CD14-positive monocyte (primary cell): ENCODE results near the gene SNRNP200. TPM values are rescaled to one million over a fixed set of nuclear protein-coding genes. Genes with fewer than 3 reads are reported as not detected.

Source experiments
- DNase-seq, 3 donors: peaks; one replicate each; pipeline ENCODE4 v3.0.0-alpha.2; 2011 to 2022
- H2AFZ ChIP-seq: 2 replicates; pipeline ENCODE4 v1.6.0; 2012; ENCODE audit warnings: mild to moderate bottlenecking, low read depth, low read length, inconsistent platforms; ENCODE audit not compliant: insufficient read depth, poor library complexity, severe bottlenecking
- H3K27ac ChIP-seq, 2 donors: 1 replicate in 1 of 2; 2 replicates in 1 of 2; pipeline ENCODE4 v1.5.1; 2012 to 2013; ENCODE audit warnings: low read length in 2 of 2, control low read depth in 1 of 2, inconsistent platforms in 1 of 2, low read depth in 1 of 2, mild to moderate bottlenecking in 1 of 2
- H3K27me3 ChIP-seq, 2 donors: one replicate each; pipeline versions ENCODE4 v1.6.0 to v1.6.1; 2011 to 2013; ENCODE audit warnings: low read length in 2 of 2; ENCODE audit not compliant: control insufficient read depth in 2 of 2, insufficient read depth in 2 of 2
- H3K36me3 ChIP-seq, 2 donors: replicated peaks in 1 of 2; 1 replicate in 1 of 2; 2 replicates in 1 of 2; pipeline versions ENCODE4 v1.5.1 to v1.6.1; 2012 to 2013; ENCODE audit warnings: low read length in 2 of 2, control low read depth in 1 of 2, inconsistent platforms in 1 of 2, mild to moderate bottlenecking in 1 of 2; ENCODE audit not compliant: insufficient read depth in 2 of 2, control insufficient read depth in 1 of 2
- H3K4me1 ChIP-seq, 2 donors: 1 replicate in 1 of 2; 2 replicates in 1 of 2; pipeline versions ENCODE4 v1.5.1 to v1.6.1; 2012 to 2013; ENCODE audit warnings: low read length in 2 of 2, control low read depth in 1 of 2, inconsistent platforms in 1 of 2, mild to moderate bottlenecking in 1 of 2, moderate library complexity in 1 of 2; ENCODE audit not compliant: insufficient read depth in 2 of 2, control insufficient read depth in 1 of 2
- H3K4me2 ChIP-seq: replicated peaks from 2 replicates; pipeline ENCODE3; 2012; ENCODE audit warnings: low read length, moderate library complexity, mild to moderate bottlenecking; ENCODE audit not compliant: poor library complexity, severe bottlenecking; ENCODE audit errors: extremely low read depth
- H3K4me3 ChIP-seq, 3 experiments: fragments of 200-600 bp in 1 of 3; sonication (generic) in 1 of 3; replicated peaks in 1 of 3; 1 replicate in 2 of 3; 2 replicates in 1 of 3; pipeline ENCODE4 v1.5.1; 2011 to 2013; ENCODE audit warnings: low read length in 3 of 3, mild to moderate bottlenecking in 3 of 3, control low read depth in 2 of 3, low read depth in 2 of 3, inconsistent platforms in 1 of 3, moderate library complexity in 1 of 3
- H3K79me2 ChIP-seq: 2 replicates; pipeline ENCODE4 v1.6.0; 2012; ENCODE audit warnings: mild to moderate bottlenecking, control low read depth, inconsistent platforms, low read length, moderate library complexity; ENCODE audit not compliant: insufficient read depth
- H3K9ac ChIP-seq: 2 replicates; pipeline ENCODE4 v1.6.0; 2017; ENCODE audit warnings: low read length, mild to moderate bottlenecking; ENCODE audit not compliant: insufficient read depth, poor library complexity, severe bottlenecking
- H3K9me3 ChIP-seq, 2 donors: replicated peaks in 1 of 2; 1 replicate in 1 of 2; 2 replicates in 1 of 2; pipeline versions ENCODE4 v1.5.1 to v1.6.1; 2012 to 2013; ENCODE audit warnings: low read length in 2 of 2, control low read depth in 1 of 2; ENCODE audit not compliant: control insufficient read depth in 1 of 2, insufficient read depth in 1 of 2
- H4K20me1 ChIP-seq: 2 replicates; pipeline ENCODE4 v1.6.0; 2012; ENCODE audit warnings: mild to moderate bottlenecking, low read length, control low read depth, moderate library complexity; ENCODE audit not compliant: insufficient read depth
- H3K27ac Mint-ChIP-seq, 7 donors: one replicate each; pipeline ENCODE4 v1.8.0; 2020; ENCODE audit warnings: mild to moderate bottlenecking in 7 of 7, mixed read lengths in 7 of 7, moderate library complexity in 6 of 7, inconsistent platforms in 2 of 7
- H3K27me3 Mint-ChIP-seq, 3 donors: one replicate each; pipeline ENCODE4 v1.8.0; 2021 to 2022; ENCODE audit warnings: low read depth in 3 of 3, mild to moderate bottlenecking in 3 of 3, mixed read lengths in 3 of 3, moderate library complexity in 3 of 3, inconsistent platforms in 1 of 3
- H3K36me3 Mint-ChIP-seq, 2 donors: one replicate each; pipeline ENCODE4 v1.8.0; 2020; ENCODE audit warnings: mixed read lengths in 2 of 2, inconsistent platforms in 1 of 2, mild to moderate bottlenecking in 1 of 2
- H3K4me1 Mint-ChIP-seq: one replicate; pipeline ENCODE4 v1.8.0; 2020; ENCODE audit warnings: mild to moderate bottlenecking, mixed read lengths
- H3K4me3 Mint-ChIP-seq, 2 donors: one replicate each; pipeline ENCODE4 v1.8.0; 2020; ENCODE audit warnings: mild to moderate bottlenecking in 2 of 2, mixed read lengths in 2 of 2, moderate library complexity in 1 of 2
- H3K9me3 Mint-ChIP-seq, 7 donors: one replicate each; pipeline ENCODE4 v1.8.0; 2020 to 2022; ENCODE audit warnings: mixed read lengths in 7 of 7, mild to moderate bottlenecking in 6 of 7, moderate library complexity in 6 of 7, inconsistent platforms in 2 of 7
- CTCF ChIP-seq: fragments of 200-600 bp; IDR thresholded peaks from one replicate; pipeline ENCODE4 v1.8.0; 2022; ENCODE audit warnings: antibody characterized with exemption, mild to moderate bottlenecking
- WGBS: methylation state at CpG from one replicate; pipeline ENCODE4 v1.1.5; 2013; ENCODE audit warnings: missing lambda C conversion rate; ENCODE audit not compliant: insufficient coverage; 5-methylcytosine and 5-hydroxymethylcytosine counted together
- intact Hi-C, 2 donors: fragments of 100-400 bp; cut with micrococcal nuclease; formaldehyde crosslinking; loops; one replicate each; pipeline versions ENCODE4 v1.15.0 to v1.15.1; 2023
- polyA plus RNA-seq, 3 donors: library from polyadenylated mRNA; depleted of rRNA in 1 of 3; unstranded in 2 of 3; stranded (reverse) in 1 of 3; fragments of 300-500 nt in 2 of 3; fragments of >200 nt in 1 of 3; fragmentation: Illumina TruSeq in 2 of 3; gene quantifications; 1 replicate in 2 of 3; 2 replicates in 1 of 3; pipeline ENCODE4 v1.2.3, GENCODE V29; 2012 to 2021

Gene SNRNP200
- polyA plus RNA-seq, 3 donors: 27.2 to 122 (median 36.1) TPM

- Histone ChIP-seq H2AFZ (no peak overlapping the region), H3K4me2 (no peak overlapping the region), H3K4me3 (no peak overlapping the region), H3K4me1 (peaks cover 40 to 47% of the 10 kb centered on the region in 2 donors), H3K79me2 (no peaks in the 10 kb centered on the region), H3K36me3 (no peaks in the 10 kb centered on the region), H4K20me1 (no peaks in the 10 kb centered on the region), H3K9me3 (no peaks in the 10 kb centered on the region), H3K27ac (no peak overlapping the region), H3K9ac (no peak overlapping the region), H3K27me3 (peaks cover 0 to 5% of the 10 kb centered on the region in 2 donors)
- no peak for DNase-seq
- WGBS: no CpG with 5 or more reads among the region's 1 CpG
- H3K4me1 Mint-ChIP-seq: peaks cover 52% of the 10 kb centered on the region
- TF ChIP-seq CTCF: no peak
- H3K9me3 Mint-ChIP-seq: no peaks in the 10 kb centered on the region
- intact Hi-C loops: no loop called here
- peaks cover 30 to 33% (median 32%) of the 10 kb centered on the region in 3 donors for H3K27me3 Mint-ChIP-seq
- no peak overlapping the region for H3K27ac Mint-ChIP-seq
- peaks cover 6 to 7% of the 10 kb centered on the region in 2 donors for H3K36me3 Mint-ChIP-seq
- H3K4me3 Mint-ChIP-seq: peak overlapping the region in 1 of 2 donors; percentile 16
Observed at GRCh38 chr2:96323849-96324248, 18.5 kb upstream of the SNRNP200 start.

GRCh38 chr2:96320728-96321622 is 15.6 kb upstream of the SNRNP200 start:
- peak overlapping the region; percentile 58 to 90 (median 71) for H3K4me3 ChIP-seq
- no peaks in the 10 kb centered on the region for H4K20me1 ChIP-seq
- H2AFZ ChIP-seq: peak overlapping the region; percentile 94
- peaks cover 50% of the 10 kb centered on the region for H3K4me1 Mint-ChIP-seq
- TF ChIP-seq CTCF: no peak
- no peaks in the 10 kb centered on the region for H3K79me2 ChIP-seq
- no peaks in the 10 kb centered on the region for H3K36me3 ChIP-seq
- peak overlapping the region; percentile 97 to 98 for H3K4me3 Mint-ChIP-seq
- H3K4me1 ChIP-seq: peaks cover 41 to 50% of the 10 kb centered on the region in 2 donors
- DNase-seq: no peak
- peak overlapping the region; percentile 99 for H3K4me2 ChIP-seq
- H3K9ac ChIP-seq: peak overlapping the region; percentile 63
- H3K36me3 Mint-ChIP-seq: peaks cover 0 to 3% of the 10 kb centered on the region in 2 donors
- H3K27ac ChIP-seq: peak overlapping the region in 1 of 2 donors; percentile 11
- H3K27me3 ChIP-seq: peaks cover 0 to 5% of the 10 kb centered on the region in 2 donors
- under 1% methylated on average over 33 of the region's 41 CpGs for WGBS
- intact Hi-C loops: no loop called here
- H3K27me3 Mint-ChIP-seq: peaks cover 26 to 33% (median 32%) of the 10 kb centered on the region in 3 donors
- no peaks in the 10 kb centered on the region for H3K9me3 ChIP-seq
- H3K27ac Mint-ChIP-seq: peak overlapping the region; percentile 14 to 80 (median 60)
- H3K9me3 Mint-ChIP-seq: no peaks in the 10 kb centered on the region
